Prostate gland (tissue), 2 donors: Measurements from ENCODE around the gene DDIT3.

ENCODE experiments used
- POLR2AphosphoS5 ChIP-seq: sonication (generic); formaldehyde crosslinking; IDR thresholded peaks from one replicate; pipeline ENCODE4 v1.6.1; 2017; ENCODE audit warnings: antibody characterized with exemption
- TF ChIP-seq, protein P1 (sequence below), 4 experiments: fragments of 200-600 bp in 2 of 4; fragments of 450-650 bp in 2 of 4; sonication (generic) in 2 of 4; IDR thresholded peaks; 1 replicate in 3 of 4; 2 replicates in 1 of 4; pipeline ENCODE4 v1.5.1; 2016 to 2019; ENCODE audit warnings: antibody characterized with exemption in 4 of 4, mild to moderate bottlenecking in 2 of 4, moderate library complexity in 2 of 4

DNA sequence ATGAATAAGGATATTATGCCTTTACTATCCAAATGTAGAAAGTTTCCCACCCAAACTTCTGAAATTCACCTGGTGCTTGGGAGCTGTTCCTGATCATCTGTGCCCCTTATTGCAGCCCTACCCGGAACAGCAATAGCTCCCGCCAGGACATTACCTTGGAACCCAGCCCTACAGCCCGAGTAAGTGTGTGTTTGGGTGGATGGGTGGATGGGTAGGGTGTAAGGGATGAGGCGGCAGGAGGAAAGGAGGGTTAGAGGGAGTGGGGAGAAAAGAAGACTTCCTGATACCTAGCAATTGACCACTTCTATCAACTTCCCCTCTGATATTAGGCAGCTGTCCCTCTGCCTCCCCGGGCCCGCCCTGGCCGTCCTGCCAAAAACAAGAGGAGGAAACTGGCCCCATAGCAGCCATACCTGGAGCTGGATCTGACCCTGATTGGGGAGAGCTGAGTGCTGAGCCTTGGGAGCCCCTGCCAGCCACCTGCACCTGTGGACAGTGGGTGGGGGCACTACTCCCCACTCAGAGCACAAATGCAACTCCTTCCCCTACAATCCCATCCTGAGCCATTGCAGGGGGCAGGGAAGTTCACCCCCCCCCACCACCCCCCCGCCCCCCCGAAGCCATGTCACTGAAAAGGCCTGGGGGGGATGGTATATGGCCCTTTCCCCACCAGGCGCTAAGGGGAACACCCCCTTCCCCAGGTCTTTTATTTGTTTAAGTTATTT lies 8.7 kb upstream of the DDIT3 start:
- no peak for TF ChIP-seq POLR2AphosphoS5
- TF ChIP-seq, protein P1, sequence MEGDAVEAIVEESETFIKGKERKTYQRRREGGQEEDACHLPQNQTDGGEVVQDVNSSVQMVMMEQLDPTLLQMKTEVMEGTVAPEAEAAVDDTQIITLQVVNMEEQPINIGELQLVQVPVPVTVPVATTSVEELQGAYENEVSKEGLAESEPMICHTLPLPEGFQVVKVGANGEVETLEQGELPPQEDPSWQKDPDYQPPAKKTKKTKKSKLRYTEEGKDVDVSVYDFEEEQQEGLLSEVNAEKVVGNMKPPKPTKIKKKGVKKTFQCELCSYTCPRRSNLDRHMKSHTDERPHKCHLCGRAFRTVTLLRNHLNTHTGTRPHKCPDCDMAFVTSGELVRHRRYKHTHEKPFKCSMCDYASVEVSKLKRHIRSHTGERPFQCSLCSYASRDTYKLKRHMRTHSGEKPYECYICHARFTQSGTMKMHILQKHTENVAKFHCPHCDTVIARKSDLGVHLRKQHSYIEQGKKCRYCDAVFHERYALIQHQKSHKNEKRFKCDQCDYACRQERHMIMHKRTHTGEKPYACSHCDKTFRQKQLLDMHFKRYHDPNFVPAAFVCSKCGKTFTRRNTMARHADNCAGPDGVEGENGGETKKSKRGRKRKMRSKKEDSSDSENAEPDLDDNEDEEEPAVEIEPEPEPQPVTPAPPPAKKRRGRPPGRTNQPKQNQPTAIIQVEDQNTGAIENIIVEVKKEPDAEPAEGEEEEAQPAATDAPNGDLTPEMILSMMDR (IDR thresholded peaks at IDR 0.05), result no peak
